ENCODE measurements around the gene SMIM23.

The SMIM23 gene

DNA sequence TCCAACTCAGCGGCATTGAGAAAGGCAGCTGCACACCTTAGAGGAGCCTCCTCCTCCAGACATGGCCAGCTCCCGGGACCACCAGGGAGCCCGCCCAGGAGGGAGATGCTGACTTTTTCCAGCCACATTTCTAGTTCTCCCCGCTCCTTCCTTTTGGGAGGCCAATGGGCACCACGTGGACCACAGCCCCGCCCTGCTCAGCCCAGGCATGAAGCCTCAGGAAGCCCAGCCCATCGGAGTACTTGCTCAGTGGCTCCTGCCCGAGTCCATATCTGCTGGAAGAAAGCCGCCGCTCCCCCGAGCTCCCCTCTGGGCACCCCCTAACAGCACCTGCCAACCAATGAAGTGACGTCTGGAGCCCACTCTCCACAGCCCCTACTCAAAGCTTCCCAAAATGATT, 52.4 kb downstream of the SMIM23 start:
- TF ChIP-seq, protein P1, sequence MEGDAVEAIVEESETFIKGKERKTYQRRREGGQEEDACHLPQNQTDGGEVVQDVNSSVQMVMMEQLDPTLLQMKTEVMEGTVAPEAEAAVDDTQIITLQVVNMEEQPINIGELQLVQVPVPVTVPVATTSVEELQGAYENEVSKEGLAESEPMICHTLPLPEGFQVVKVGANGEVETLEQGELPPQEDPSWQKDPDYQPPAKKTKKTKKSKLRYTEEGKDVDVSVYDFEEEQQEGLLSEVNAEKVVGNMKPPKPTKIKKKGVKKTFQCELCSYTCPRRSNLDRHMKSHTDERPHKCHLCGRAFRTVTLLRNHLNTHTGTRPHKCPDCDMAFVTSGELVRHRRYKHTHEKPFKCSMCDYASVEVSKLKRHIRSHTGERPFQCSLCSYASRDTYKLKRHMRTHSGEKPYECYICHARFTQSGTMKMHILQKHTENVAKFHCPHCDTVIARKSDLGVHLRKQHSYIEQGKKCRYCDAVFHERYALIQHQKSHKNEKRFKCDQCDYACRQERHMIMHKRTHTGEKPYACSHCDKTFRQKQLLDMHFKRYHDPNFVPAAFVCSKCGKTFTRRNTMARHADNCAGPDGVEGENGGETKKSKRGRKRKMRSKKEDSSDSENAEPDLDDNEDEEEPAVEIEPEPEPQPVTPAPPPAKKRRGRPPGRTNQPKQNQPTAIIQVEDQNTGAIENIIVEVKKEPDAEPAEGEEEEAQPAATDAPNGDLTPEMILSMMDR (IDR thresholded peaks at IDR 0.05) = no peak
- H3K4me3 ChIP-seq = no peak overlapping the region
- DNase-seq (ENCODE audit: low spot score) = no peak

DNA sequence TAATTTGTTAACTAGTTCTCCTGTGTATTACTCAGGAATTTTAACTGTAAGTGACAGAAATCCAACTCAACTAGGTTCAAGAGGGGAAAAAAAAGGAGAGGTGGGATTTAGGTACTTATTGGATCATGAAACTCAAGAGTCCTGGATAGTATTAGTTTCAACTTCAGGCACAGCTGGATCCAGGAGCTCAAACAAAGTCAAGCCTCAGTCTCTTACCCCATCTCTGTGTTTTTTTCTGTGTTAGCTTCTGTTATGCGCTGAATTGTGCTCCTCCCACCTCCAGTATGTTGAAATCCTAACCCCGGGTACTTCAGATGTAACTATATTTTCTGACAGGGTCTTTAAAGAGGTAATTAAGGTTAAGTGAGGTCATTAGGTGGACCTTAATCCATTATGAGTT, 53.5 kb downstream of the SMIM23 start:
- TF ChIP-seq, protein P1 (IDR thresholded peaks at IDR 0.05) = no peak
- DNase-seq (ENCODE audit: low spot score) = no peak
- no peak overlapping the region for H3K27ac ChIP-seq
- no peak overlapping the region for H3K4me3 ChIP-seq

More for the DNA sequence above, 52.4 kb downstream of the SMIM23 start:
- no peak overlapping the region for H3K27ac ChIP-seq

DNA sequence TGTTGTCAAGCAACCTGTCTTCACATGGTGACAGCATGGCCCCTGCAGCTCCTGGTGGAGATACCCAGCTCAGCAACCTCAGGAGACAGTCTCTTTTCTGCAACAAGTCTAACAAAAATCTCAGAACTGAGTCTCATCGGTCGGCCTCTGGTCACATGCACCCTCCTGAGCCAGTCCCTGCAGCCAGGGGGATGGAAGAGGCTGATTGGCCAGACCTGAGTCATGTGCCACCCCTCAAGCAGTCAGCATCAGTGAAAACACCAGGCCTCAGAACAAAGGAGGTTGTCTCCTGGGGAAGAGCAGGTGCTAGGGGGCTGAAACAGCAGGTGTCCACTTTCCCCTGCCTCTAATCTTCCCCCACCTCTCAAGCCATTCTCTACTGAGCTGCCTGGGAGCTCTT, 54.4 kb downstream of the SMIM23 start:
- TF ChIP-seq, protein P1 (IDR thresholded peaks at IDR 0.05) = no peak
- no peak for DNase-seq (ENCODE audit: low spot score)
- Histone ChIP-seq H3K27ac (no peak overlapping the region), H3K4me3 (no peak overlapping the region)
